ENCODE results near the gene TMEM53.

Gene TMEM53

DNA sequence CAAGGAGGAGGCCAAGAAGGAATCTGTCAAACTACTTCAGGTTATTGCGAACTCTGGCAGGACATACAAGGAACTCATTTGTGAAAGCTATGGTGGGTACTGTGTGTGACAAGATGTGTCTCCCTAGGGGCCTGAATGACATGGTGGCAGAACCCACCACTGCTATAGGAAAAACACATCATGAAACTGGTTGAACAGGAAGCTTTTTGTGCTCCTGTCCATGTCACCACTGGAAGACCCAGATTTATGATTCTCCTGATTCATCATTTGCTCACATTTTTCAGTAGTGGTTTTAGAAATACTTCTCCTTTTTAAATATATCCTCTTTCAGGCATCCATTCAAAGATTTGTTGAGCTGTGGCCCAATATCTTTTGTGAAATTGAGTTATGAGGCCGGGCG is 23.9 kb upstream of the TMEM53 start:
- no peak overlapping the region for H3K27ac ChIP-seq (ENCODE audit: poor library complexity, severe bottlenecking)
- no peak overlapping the region for H3K4me3 ChIP-seq (ENCODE audit: severe bottlenecking)
- no peaks in the 10 kb centered on the region for H3K36me3 ChIP-seq (ENCODE audit: low read depth)
- peaks cover 6% of the 10 kb centered on the region for H3K4me1 ChIP-seq (ENCODE audit: insufficient read depth, poor library complexity, severe bottlenecking)
- ATAC-seq (ENCODE audit: low read depth), result no peak
- TF ChIP-seq, protein P1, sequence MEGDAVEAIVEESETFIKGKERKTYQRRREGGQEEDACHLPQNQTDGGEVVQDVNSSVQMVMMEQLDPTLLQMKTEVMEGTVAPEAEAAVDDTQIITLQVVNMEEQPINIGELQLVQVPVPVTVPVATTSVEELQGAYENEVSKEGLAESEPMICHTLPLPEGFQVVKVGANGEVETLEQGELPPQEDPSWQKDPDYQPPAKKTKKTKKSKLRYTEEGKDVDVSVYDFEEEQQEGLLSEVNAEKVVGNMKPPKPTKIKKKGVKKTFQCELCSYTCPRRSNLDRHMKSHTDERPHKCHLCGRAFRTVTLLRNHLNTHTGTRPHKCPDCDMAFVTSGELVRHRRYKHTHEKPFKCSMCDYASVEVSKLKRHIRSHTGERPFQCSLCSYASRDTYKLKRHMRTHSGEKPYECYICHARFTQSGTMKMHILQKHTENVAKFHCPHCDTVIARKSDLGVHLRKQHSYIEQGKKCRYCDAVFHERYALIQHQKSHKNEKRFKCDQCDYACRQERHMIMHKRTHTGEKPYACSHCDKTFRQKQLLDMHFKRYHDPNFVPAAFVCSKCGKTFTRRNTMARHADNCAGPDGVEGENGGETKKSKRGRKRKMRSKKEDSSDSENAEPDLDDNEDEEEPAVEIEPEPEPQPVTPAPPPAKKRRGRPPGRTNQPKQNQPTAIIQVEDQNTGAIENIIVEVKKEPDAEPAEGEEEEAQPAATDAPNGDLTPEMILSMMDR (IDR thresholded peaks at IDR 0.05; ENCODE audit: poor library complexity, severe bottlenecking), result no peak
- H3K27me3 ChIP-seq (ENCODE audit: insufficient read depth, poor library complexity, severe bottlenecking), result no peaks in the 10 kb centered on the region
- DNase-seq (ENCODE audit: low spot score), result no peak
- H3K9me3 ChIP-seq (ENCODE audit: severe bottlenecking), result no peaks in the 10 kb centered on the region

DNA sequence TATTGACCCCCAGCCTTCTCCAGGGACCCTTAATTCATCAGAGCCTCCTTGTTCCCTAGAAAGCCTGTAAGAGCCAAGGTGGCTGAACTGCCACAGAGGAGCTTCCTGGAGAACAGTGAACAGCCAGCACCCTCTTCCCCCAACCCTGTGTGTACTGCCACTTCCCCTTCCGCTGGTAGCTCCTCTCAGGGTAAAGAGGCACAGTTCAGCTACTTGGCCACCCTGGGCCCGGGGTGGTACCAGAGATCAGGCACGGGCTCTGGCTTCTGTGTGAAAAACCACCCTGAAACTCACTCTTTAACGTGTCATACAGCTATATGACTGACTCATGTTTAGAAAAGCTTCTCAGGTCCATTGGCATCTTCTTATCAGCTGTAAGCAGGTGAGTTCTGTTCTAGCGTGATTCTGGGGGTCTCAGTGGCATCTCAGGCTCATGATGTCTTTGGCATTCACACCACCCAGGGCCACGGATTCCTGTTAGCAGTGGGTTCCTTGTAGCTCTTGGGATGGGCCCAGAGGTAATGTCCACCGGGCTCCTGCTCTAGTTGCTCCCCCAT is 22.6 kb upstream of the TMEM53 start:
- TF ChIP-seq, protein P1 (IDR thresholded peaks at IDR 0.05; ENCODE audit: poor library complexity, severe bottlenecking), result no peak
- peaks cover 6% of the 10 kb centered on the region for H3K4me1 ChIP-seq (ENCODE audit: insufficient read depth, poor library complexity, severe bottlenecking)
- H3K27ac ChIP-seq (ENCODE audit: poor library complexity, severe bottlenecking), result no peak overlapping the region
- DNase-seq (ENCODE audit: low spot score) (no peak), ATAC-seq (ENCODE audit: low read depth) (no peak)
- H3K27me3 ChIP-seq (ENCODE audit: insufficient read depth, poor library complexity, severe bottlenecking), result no peaks in the 10 kb centered on the region
- no peak overlapping the region for H3K4me3 ChIP-seq (ENCODE audit: severe bottlenecking)
- no peaks in the 10 kb centered on the region for H3K9me3 ChIP-seq (ENCODE audit: severe bottlenecking)
- no peaks in the 10 kb centered on the region for H3K36me3 ChIP-seq (ENCODE audit: low read depth)

GRCh38 chr1:44696101-44696500 is 21.8 kb upstream of the TMEM53 start:
- Histone ChIP-seq H3K27me3 (ENCODE audit: insufficient read depth, poor library complexity, severe bottlenecking) (no peaks in the 10 kb centered on the region), H3K9me3 (ENCODE audit: severe bottlenecking) (no peaks in the 10 kb centered on the region), H3K4me3 (ENCODE audit: severe bottlenecking) (no peak overlapping the region), H3K27ac (ENCODE audit: poor library complexity, severe bottlenecking) (no peak overlapping the region), H3K4me1 (ENCODE audit: insufficient read depth, poor library complexity, severe bottlenecking) (peaks cover 6% of the 10 kb centered on the region), H3K36me3 (ENCODE audit: low read depth) (no peaks in the 10 kb centered on the region)
- ATAC-seq (ENCODE audit: low read depth) (no peak), DNase-seq (ENCODE audit: low spot score) (no peak)
- TF ChIP-seq, protein P1 (IDR thresholded peaks at IDR 0.05; ENCODE audit: poor library complexity, severe bottlenecking), result no peak

DNA sequence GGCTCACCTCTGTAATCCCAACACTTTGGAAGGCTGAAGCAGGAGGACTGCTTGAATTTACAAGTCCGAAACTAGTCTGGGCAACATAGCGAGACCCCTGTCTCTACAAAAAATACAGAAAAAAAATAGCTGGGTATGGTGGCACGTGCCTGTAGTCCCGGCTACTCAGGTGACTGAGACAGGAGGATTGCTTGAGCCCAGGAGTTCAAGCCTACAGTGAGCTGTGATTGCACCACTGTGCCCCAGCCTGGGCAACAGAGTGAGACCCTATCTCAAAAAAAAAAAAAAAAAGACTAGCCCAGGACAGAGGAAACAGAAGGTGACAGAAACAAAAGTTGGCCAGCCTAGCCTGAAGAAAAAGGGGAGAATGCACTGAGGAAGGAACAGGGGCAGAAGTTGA is 21.4 kb upstream of the TMEM53 start:
- no peak for DNase-seq (ENCODE audit: low spot score)
- H3K36me3 ChIP-seq (ENCODE audit: low read depth), result no peaks in the 10 kb centered on the region
- TF ChIP-seq, protein P1 (IDR thresholded peaks at IDR 0.05; ENCODE audit: poor library complexity, severe bottlenecking), result no peak
- peaks cover 2% of the 10 kb centered on the region for H3K4me1 ChIP-seq (ENCODE audit: insufficient read depth, poor library complexity, severe bottlenecking)
- H3K27me3 ChIP-seq (ENCODE audit: insufficient read depth, poor library complexity, severe bottlenecking), result no peaks in the 10 kb centered on the region
- no peak overlapping the region for H3K4me3 ChIP-seq (ENCODE audit: severe bottlenecking)
- H3K27ac ChIP-seq (ENCODE audit: poor library complexity, severe bottlenecking), result no peak overlapping the region
- H3K9me3 ChIP-seq (ENCODE audit: severe bottlenecking), result no peaks in the 10 kb centered on the region
- no peak for ATAC-seq (ENCODE audit: low read depth)

GRCh38 chr1:44694863-44695478 is 20.7 kb upstream of the TMEM53 start:
- no peak overlapping the region for H3K27ac ChIP-seq (ENCODE audit: poor library complexity, severe bottlenecking)
- no peaks in the 10 kb centered on the region for H3K4me1 ChIP-seq (ENCODE audit: insufficient read depth, poor library complexity, severe bottlenecking)
- ATAC-seq (ENCODE audit: low read depth) (no peak), DNase-seq (ENCODE audit: low spot score) (no peak)
- TF ChIP-seq, protein P1 (IDR thresholded peaks at IDR 0.05; ENCODE audit: poor library complexity, severe bottlenecking), result no peak
- no peaks in the 10 kb centered on the region for H3K9me3 ChIP-seq (ENCODE audit: severe bottlenecking)
- H3K4me3 ChIP-seq (ENCODE audit: severe bottlenecking), result no peak overlapping the region
- H3K27me3 ChIP-seq (ENCODE audit: insufficient read depth, poor library complexity, severe bottlenecking), result no peaks in the 10 kb centered on the region
- H3K36me3 ChIP-seq (ENCODE audit: low read depth), result no peaks in the 10 kb centered on the region
